Adrenal gland (tissue), 12 donors: ENCODE data around the gene SPDYE1. TPM values are rescaled to one million over a fixed set of nuclear protein-coding genes. Genes with fewer than 3 reads are reported as not detected.

Experiments used
- DNase-seq, 7 donors: peaks; one replicate each; pipeline ENCODE4 v3.0.0-alpha.2; 2019 to 2020
- H3K27ac ChIP-seq, 5 donors: fragments of 200-600 bp; sonication (generic) in 4 of 5; 1 replicate in 3 of 5; 2 replicates in 2 of 5; pipeline versions ENCODE4 v1.5.1 to v1.8.0; 2016 to 2020; ENCODE audit warnings: mild to moderate bottlenecking in 1 of 5
- H3K27me3 ChIP-seq: fragments of 200-600 bp; 2 replicates; pipeline ENCODE4 v1.8.0; 2021
- H3K36me3 ChIP-seq, 2 donors: fragments of 200-600 bp; replicated peaks in 1 of 2; 1 replicate in 1 of 2; 2 replicates in 1 of 2; pipeline versions ENCODE4 v1.5.1 to v1.8.0; 2018 to 2022
- H3K4me1 ChIP-seq, 2 donors: fragments of 200-600 bp; replicated peaks in 1 of 2; 1 replicate in 1 of 2; 2 replicates in 1 of 2; pipeline versions ENCODE4 v1.5.1 to v1.8.0; 2018 to 2021
- H3K4me3 ChIP-seq, 4 donors: fragments of 200-600 bp; sonication (generic) in 3 of 4; one replicate each; pipeline ENCODE4 v1.5.1; 2016 to 2018
- H3K9me3 ChIP-seq, 3 donors: fragments of 200-600 bp; sonication (generic) in 1 of 3; replicated peaks in 1 of 3; 1 replicate in 2 of 3; 2 replicates in 1 of 3; pipeline versions ENCODE4 v1.5.1 to v1.8.0; 2016 to 2021
- POLR2A ChIP-seq, 2 donors: fragments of 450-650 bp; IDR thresholded peaks; one replicate each; pipeline ENCODE4 v1.6.1; 2017; ENCODE audit warnings: antibody characterized with exemption in 2 of 2, mild to moderate bottlenecking in 2 of 2, moderate library complexity in 1 of 2
- WGBS, 4 donors: extraction: QIAGEN DNeasy Blood & Tissue Kit in 2 of 4; methylation state at CpG; one replicate each; pipeline versions ENCODE4 v1.1.5 to v1.1.7; 2013 to 2017; 5-methylcytosine and 5-hydroxymethylcytosine counted together
- intact Hi-C, 2 donors: fragments of 100-400 bp; cut with DNase I; formaldehyde crosslinking; loops; one replicate each; pipeline versions ENCODE4 v1.14.1 to v1.15.0; 2022 to 2023
- polyA plus RNA-seq, 3 donors: library from polyadenylated mRNA; stranded (reverse); fragments of 200-250 nt in 2 of 3; fragments of 350-450 nt in 1 of 3; fragmentation: Illumina TruSeq in 1 of 3; extraction: RNeasy Lipid Tissue Mini Kit (QIAGEN cat#74804) in 1 of 3; gene quantifications; one replicate each; pipeline ENCODE4 v1.2.3, GENCODE V29; 2013 to 2014
- total RNA-seq, 9 donors: library from RNA; depleted of rRNA in 4 of 9; stranded (reverse); fragments of >200 nt in 4 of 9; fragments of 120-200 nt in 1 of 9; fragmentation: NEBNext Ultra II Directional in 1 of 9; extraction: Animal tissue kit (Norgen Biotek cat#: 25700) in 1 of 9; gene quantifications; one replicate each; pipeline versions ENCODE4 v1.1.0 to v1.2.4, GENCODE V29; 2013 to 2023
- TF ChIP-seq, protein P1 (sequence below), 6 experiments: fragments of 450-650 bp in 4 of 6; fragments of 200-600 bp in 2 of 6; sonication (generic) in 1 of 6; IDR thresholded peaks; 1 replicate in 5 of 6; 2 replicates in 1 of 6; pipeline versions ENCODE4 v1.5.1 to v1.8.0; 2016 to 2021; ENCODE audit warnings: antibody characterized with exemption in 6 of 6, mild to moderate bottlenecking in 2 of 6, moderate library complexity in 1 of 6
- donor health status: healthy with polysubstance abuse.
- donor health status: Bipolar disorder and iron deficiency.
- donor health status: DM: yes; HTN: yes; CAD: no.
- donor health status: DM: no; HTN: no; CAD: no.
- donor health status: DM: no; HTN: no; CAD: no.
- donor health status: DM: yes; HTN: yes; CAD: no.

Gene SPDYE1
- total and polyA plus RNA-seq, 12 donors: 0.06 to 0.19 TPM; not detected in 10

- WGBS, 4 donors: 90 to 96% (median 91%) methylated on average over 12 to 14 of the region's 14 CpGs
- no peak for TF ChIP-seq POLR2A (IDR thresholded peaks at IDR 0.05)
- TF ChIP-seq, protein P1, sequence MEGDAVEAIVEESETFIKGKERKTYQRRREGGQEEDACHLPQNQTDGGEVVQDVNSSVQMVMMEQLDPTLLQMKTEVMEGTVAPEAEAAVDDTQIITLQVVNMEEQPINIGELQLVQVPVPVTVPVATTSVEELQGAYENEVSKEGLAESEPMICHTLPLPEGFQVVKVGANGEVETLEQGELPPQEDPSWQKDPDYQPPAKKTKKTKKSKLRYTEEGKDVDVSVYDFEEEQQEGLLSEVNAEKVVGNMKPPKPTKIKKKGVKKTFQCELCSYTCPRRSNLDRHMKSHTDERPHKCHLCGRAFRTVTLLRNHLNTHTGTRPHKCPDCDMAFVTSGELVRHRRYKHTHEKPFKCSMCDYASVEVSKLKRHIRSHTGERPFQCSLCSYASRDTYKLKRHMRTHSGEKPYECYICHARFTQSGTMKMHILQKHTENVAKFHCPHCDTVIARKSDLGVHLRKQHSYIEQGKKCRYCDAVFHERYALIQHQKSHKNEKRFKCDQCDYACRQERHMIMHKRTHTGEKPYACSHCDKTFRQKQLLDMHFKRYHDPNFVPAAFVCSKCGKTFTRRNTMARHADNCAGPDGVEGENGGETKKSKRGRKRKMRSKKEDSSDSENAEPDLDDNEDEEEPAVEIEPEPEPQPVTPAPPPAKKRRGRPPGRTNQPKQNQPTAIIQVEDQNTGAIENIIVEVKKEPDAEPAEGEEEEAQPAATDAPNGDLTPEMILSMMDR (IDR thresholded peaks at IDR 0.05): no peak
- Histone ChIP-seq H3K4me3 (no peak overlapping the region), H3K36me3 (peaks cover 0 to 56% of the 10 kb centered on the region in 2 donors), H3K9me3 (no peaks in the 10 kb centered on the region), H3K27ac (no peak overlapping the region), H3K4me1 (peaks cover 8 to 11% of the 10 kb centered on the region in 2 donors), H3K27me3 (no peaks in the 10 kb centered on the region)
- intact Hi-C loops: no loop called here
- peak in 2 of 7 donors; percentile 6 to 46 for DNase-seq
These were observed 52.6 kb downstream of the SPDYE1 start for GRCh38 chr7:44050121-44050914.

GRCh38 chr7:44050915-44051560, 53.3 kb downstream of the SPDYE1 start:
- intact Hi-C loops: no loop called here
- TF ChIP-seq, protein P1 (IDR thresholded peaks at IDR 0.05): no peak
- TF ChIP-seq POLR2A (IDR thresholded peaks at IDR 0.05): no peak

DNA sequence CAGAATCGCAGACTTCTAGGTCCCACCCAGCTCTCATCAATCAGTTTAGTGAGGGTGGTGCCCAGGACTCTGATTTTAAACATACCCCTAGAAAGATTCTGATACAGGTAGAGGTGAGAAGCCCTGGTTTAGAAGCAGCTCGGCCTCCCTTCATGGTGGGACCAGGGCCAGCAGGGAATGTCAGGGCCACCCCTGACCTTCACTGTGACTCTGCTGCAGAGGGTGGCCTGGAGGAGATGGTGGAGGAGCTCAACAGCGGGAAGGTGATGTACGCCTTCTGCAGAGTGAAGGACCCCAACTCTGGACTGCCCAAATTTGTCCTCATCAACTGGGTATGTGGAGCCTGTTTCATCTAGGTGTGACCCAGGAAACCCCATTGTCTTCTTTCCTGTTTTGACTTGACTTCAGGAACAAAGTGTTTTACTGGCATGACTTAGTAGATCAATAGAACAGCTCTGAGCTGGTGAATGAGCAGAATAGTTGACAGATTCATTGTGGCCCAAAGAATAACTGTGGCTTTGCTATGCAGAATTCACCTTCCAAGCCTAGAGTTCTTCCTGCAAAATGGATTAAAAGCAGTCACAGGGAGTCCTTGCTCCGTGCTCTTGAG, 54.0 kb downstream of the SPDYE1 start:
- peak in 2 of 7 donors; percentile 9 to 20 for DNase-seq
- TF ChIP-seq, protein P1 (IDR thresholded peaks at IDR 0.05): no peak
- TF ChIP-seq POLR2A (IDR thresholded peaks at IDR 0.05): no peak
- intact Hi-C loops: no loop called here
- 80 to 97% (median 87%) methylated on average over 2 to 5 of the region's 5 CpGs for WGBS, 4 donors
- H3K4me1 ChIP-seq: no peaks in the 10 kb centered on the region
- no peak overlapping the region for H3K4me3 ChIP-seq
- peaks cover 0 to 68% of the 10 kb centered on the region in 2 donors for H3K36me3 ChIP-seq
- H3K27me3 ChIP-seq: no peaks in the 10 kb centered on the region
- no peak overlapping the region for H3K27ac ChIP-seq
- no peaks in the 10 kb centered on the region for H3K9me3 ChIP-seq

More at GRCh38 chr7:44050915-44051560, 53.3 kb downstream of the SPDYE1 start:
- no peaks in the 10 kb centered on the region for H3K27me3 ChIP-seq
- H3K9me3 ChIP-seq: no peaks in the 10 kb centered on the region
- no peak overlapping the region for H3K27ac ChIP-seq
- peak in 2 of 7 donors; percentile 5 to 25 for DNase-seq
- 81 to 85% (median 84%) methylated on average over 3 to 8 of the region's 8 CpGs for WGBS, 4 donors
- no peak overlapping the region for H3K4me3 ChIP-seq
- peaks cover 0 to 62% of the 10 kb centered on the region in 2 donors for H3K36me3 ChIP-seq
- H3K4me1 ChIP-seq: peaks cover under 1 to 4% of the 10 kb centered on the region in 2 donors

DNA sequence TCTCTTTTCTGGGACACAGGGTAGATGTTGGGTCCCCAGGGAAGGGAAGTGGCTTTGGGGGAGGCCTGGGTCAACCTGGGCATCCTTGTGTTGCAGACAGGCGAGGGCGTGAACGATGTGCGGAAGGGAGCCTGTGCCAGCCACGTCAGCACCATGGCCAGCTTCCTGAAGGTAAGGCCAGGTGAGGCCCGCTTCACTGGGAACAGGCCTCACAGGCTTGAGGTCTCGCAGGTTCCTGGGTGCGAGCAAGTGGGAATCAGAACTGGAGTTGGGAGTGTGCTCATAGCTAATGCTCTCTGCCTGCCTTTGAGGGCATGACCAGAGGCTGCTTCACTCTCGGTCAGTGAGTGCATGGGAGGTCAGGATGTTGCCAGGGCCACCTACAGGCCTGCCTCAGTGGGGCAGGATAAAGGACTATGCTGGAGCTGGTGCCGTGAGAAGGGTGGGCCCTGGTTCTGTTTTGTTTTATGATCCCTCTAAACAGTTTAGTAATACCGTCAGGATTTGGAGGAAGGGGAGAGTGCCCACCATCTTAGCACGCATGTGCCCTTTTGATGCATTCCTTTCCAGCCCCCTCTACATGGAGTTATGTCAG, 55.2 kb downstream of the SPDYE1 start:
- H3K4me3 ChIP-seq: no peak overlapping the region
- peak in 3 of 7 donors; percentile 7 to 47 (median 17) for DNase-seq
- no peaks in the 10 kb centered on the region for H3K9me3 ChIP-seq
- H3K27me3 ChIP-seq: no peaks in the 10 kb centered on the region
- 91 to 99% (median 95%) methylated on average over 8 to 12 of the region's 12 CpGs for WGBS, 4 donors
- intact Hi-C loops: no loop called here
- no peak overlapping the region for H3K27ac ChIP-seq
- H3K36me3 ChIP-seq: peaks cover 0 to 80% of the 10 kb centered on the region in 2 donors
- no peaks in the 10 kb centered on the region for H3K4me1 ChIP-seq
- TF ChIP-seq, protein P1 (IDR thresholded peaks at IDR 0.05): no peak
- no peak for TF ChIP-seq POLR2A (IDR thresholded peaks at IDR 0.05)
